ENCODE data around the gene IQCF6.

GRCh38 chr3:51729042-51729633 is 49.9 kb downstream of the IQCF6 start:
- TF ChIP-seq, protein P1, sequence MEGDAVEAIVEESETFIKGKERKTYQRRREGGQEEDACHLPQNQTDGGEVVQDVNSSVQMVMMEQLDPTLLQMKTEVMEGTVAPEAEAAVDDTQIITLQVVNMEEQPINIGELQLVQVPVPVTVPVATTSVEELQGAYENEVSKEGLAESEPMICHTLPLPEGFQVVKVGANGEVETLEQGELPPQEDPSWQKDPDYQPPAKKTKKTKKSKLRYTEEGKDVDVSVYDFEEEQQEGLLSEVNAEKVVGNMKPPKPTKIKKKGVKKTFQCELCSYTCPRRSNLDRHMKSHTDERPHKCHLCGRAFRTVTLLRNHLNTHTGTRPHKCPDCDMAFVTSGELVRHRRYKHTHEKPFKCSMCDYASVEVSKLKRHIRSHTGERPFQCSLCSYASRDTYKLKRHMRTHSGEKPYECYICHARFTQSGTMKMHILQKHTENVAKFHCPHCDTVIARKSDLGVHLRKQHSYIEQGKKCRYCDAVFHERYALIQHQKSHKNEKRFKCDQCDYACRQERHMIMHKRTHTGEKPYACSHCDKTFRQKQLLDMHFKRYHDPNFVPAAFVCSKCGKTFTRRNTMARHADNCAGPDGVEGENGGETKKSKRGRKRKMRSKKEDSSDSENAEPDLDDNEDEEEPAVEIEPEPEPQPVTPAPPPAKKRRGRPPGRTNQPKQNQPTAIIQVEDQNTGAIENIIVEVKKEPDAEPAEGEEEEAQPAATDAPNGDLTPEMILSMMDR (IDR thresholded peaks at IDR 0.05; ENCODE audit: low read depth, low read length): no peak
- TF ChIP-seq POLR2A (IDR thresholded peaks at IDR 0.05; ENCODE audit: extremely low read depth, insufficient read length): no peak
- no peak for TF ChIP-seq MYC (IDR thresholded peaks at IDR 0.05; ENCODE audit: low read depth, low read length)

Data from NB4 (cell line).